OCI-LY1 (cell line): ENCODE measurements around the gene LCNL1.

Experiments used
- H2AFZ ChIP-seq: fragments of 200-600 bp; sonication (generic), shearing (Covaris generic); 2 replicates; pipeline ENCODE4 v1.6.0; 2014; ENCODE audit warnings: antibody characterized with exemption, mild to moderate bottlenecking, low read length
- H3F3A ChIP-seq: fragments of 200-600 bp; sonication (generic), shearing (Covaris generic); 2 replicates; pipeline ENCODE4 v1.6.0; 2014; ENCODE audit warnings: mild to moderate bottlenecking, antibody characterized with exemption, low read length, moderate library complexity; ENCODE audit not compliant: insufficient read depth
- H3K27ac ChIP-seq: fragments of 200-600 bp; sonication (generic); 2 replicates; pipeline ENCODE4 v1.5.1; 2014; ENCODE audit warnings: low read length, mixed run types, mild to moderate bottlenecking, low read depth; ENCODE audit not compliant: poor library complexity, severe bottlenecking
- H3K27me3 ChIP-seq: fragments of 200-600 bp; sonication (generic); 2 replicates; pipeline ENCODE4 v1.6.0; 2014; ENCODE audit warnings: antibody characterized with exemption, mild to moderate bottlenecking, low read length, moderate library complexity; ENCODE audit not compliant: insufficient read depth
- H3K36me3 ChIP-seq: fragments of 200-600 bp; sonication (generic); 2 replicates; pipeline ENCODE4 v1.6.1; 2014; ENCODE audit warnings: mild to moderate bottlenecking, antibody characterized with exemption, low read length, moderate library complexity, mixed read lengths; ENCODE audit not compliant: insufficient read depth
- H3K4me1 ChIP-seq: fragments of 200-600 bp; sonication (generic); 2 replicates; pipeline ENCODE4 v1.5.1; 2014; ENCODE audit warnings: mild to moderate bottlenecking, low read length, moderate library complexity; ENCODE audit not compliant: insufficient read depth, severe bottlenecking
- H3K4me2 ChIP-seq: fragments of 200-600 bp; sonication (generic), shearing (Covaris generic); 2 replicates; pipeline ENCODE4 v1.6.1; 2014; ENCODE audit warnings: low read length
- H3K4me3 ChIP-seq: fragments of 200-600 bp; sonication (generic); 2 replicates; pipeline ENCODE4 v1.5.1; 2014; ENCODE audit warnings: low read length, low read depth, mild to moderate bottlenecking, mixed read lengths; ENCODE audit not compliant: poor library complexity, severe bottlenecking
- H3K79me2 ChIP-seq: fragments of 200-600 bp; shearing (Covaris generic); 2 replicates; pipeline ENCODE4 v1.6.1; 2016; ENCODE audit warnings: mixed run types, low read length, mixed read lengths; ENCODE audit not compliant: insufficient read depth
- H3K9ac ChIP-seq: fragments of 200-600 bp; sonication (generic), shearing (Covaris generic); 2 replicates; pipeline ENCODE4 v1.6.1; 2014; ENCODE audit warnings: mild to moderate bottlenecking, low read length, mixed read lengths
- H3K9me2 ChIP-seq: fragments of 200-600 bp; sonication (generic), shearing (Covaris generic); 2 replicates; pipeline ENCODE4 v1.6.1; 2014; ENCODE audit warnings: low read depth, mild to moderate bottlenecking, low read length, mixed read lengths
- H3K9me3 ChIP-seq: fragments of 200-600 bp; shearing (Covaris generic); 2 replicates; pipeline ENCODE4 v1.6.1; 2014; ENCODE audit warnings: low read length, mixed read lengths
- H4K20me1 ChIP-seq: fragments of 200-600 bp; sonication (generic), shearing (Covaris generic); 2 replicates; pipeline ENCODE4 v1.6.0; 2016; ENCODE audit warnings: mild to moderate bottlenecking, low read length; ENCODE audit not compliant: insufficient read depth
- CTCF ChIP-seq: fragments of 200-600 bp; sonication (generic), shearing (Covaris generic); IDR thresholded peaks from 2 replicates; pipeline ENCODE4 v1.5.1; 2017; ENCODE audit warnings: mild to moderate bottlenecking, antibody characterized with exemption, low read length, moderate library complexity, mixed read lengths
- EZH2 ChIP-seq: fragments of 200-600 bp; sonication (generic), shearing (Covaris generic); IDR thresholded peaks from 2 replicates; pipeline ENCODE4 v1.8.0; 2017; ENCODE audit warnings: borderline replicate concordance, mixed run types, mild to moderate bottlenecking, antibody characterized with exemption, low read length, moderate library complexity, mixed read lengths

Gene LCNL1

GRCh38 chr9:136972335-136972734 lies 10.5 kb upstream of the LCNL1 start:
- no peaks in the 10 kb centered on the region for H3F3A ChIP-seq
- H3K9me3 ChIP-seq: no peaks in the 10 kb centered on the region
- no peak overlapping the region for H2AFZ ChIP-seq
- H3K79me2 ChIP-seq: no peaks in the 10 kb centered on the region
- TF ChIP-seq CTCF (no peak), EZH2 (no peak)
- H3K9ac ChIP-seq: no peak overlapping the region
- H3K27me3 ChIP-seq: peaks cover 4% of the 10 kb centered on the region; the same call in 1 of the 2 replicates
- no peak overlapping the region for H3K4me3 ChIP-seq
- H3K27ac ChIP-seq: no peak overlapping the region
- no peak overlapping the region for H3K4me2 ChIP-seq
- no peaks in the 10 kb centered on the region for H3K9me2 ChIP-seq
- no peaks in the 10 kb centered on the region for H3K36me3 ChIP-seq
- no peaks in the 10 kb centered on the region for H4K20me1 ChIP-seq
- H3K4me1 ChIP-seq: no peaks in the 10 kb centered on the region

- H3K9ac ChIP-seq: no peak overlapping the region
- H3K4me2 ChIP-seq: no peak overlapping the region
- no peaks in the 10 kb centered on the region for H3K4me1 ChIP-seq
- no peaks in the 10 kb centered on the region for H3K9me2 ChIP-seq
- H2AFZ ChIP-seq: no peak overlapping the region
- peaks cover 4% of the 10 kb centered on the region; the same call in 1 of the 2 replicates for H3K27me3 ChIP-seq
- H3K4me3 ChIP-seq: no peak overlapping the region
- H3K36me3 ChIP-seq: no peaks in the 10 kb centered on the region
- TF ChIP-seq EZH2 (no peak), CTCF (no peak)
- H3K9me3 ChIP-seq: no peaks in the 10 kb centered on the region
- no peak overlapping the region for H3K27ac ChIP-seq
- H3K79me2 ChIP-seq: no peaks in the 10 kb centered on the region
- H4K20me1 ChIP-seq: no peaks in the 10 kb centered on the region
- no peaks in the 10 kb centered on the region for H3F3A ChIP-seq
Observed at GRCh38 chr9:136972743-136973142, 10.1 kb upstream of the LCNL1 start.

- no peaks in the 10 kb centered on the region for H3K9me3 ChIP-seq
- H3K4me1 ChIP-seq: no peaks in the 10 kb centered on the region
- no peak overlapping the region for H2AFZ ChIP-seq
- H3K27ac ChIP-seq: no peak overlapping the region
- no peaks in the 10 kb centered on the region for H3K36me3 ChIP-seq
- H3K9me2 ChIP-seq: no peaks in the 10 kb centered on the region
- no peak for TF ChIP-seq CTCF
- TF ChIP-seq EZH2: no peak
- H4K20me1 ChIP-seq: no peaks in the 10 kb centered on the region
- no peak overlapping the region for H3K9ac ChIP-seq
- no peak overlapping the region for H3K4me3 ChIP-seq
- peaks cover 4% of the 10 kb centered on the region; the same call in 1 of the 2 replicates for H3K27me3 ChIP-seq
- no peaks in the 10 kb centered on the region for H3F3A ChIP-seq
- H3K79me2 ChIP-seq: no peaks in the 10 kb centered on the region
- no peak overlapping the region for H3K4me2 ChIP-seq
Observed at GRCh38 chr9:136973618-136974617, 8.9 kb upstream of the LCNL1 start.
